BLaER1 treated with 17β-estradiol and CSF1 and Interleukin-3, amounts not matched to agents 10 nM and 100 nM (cell line): ENCODE data around the gene MESD.

Source experiments
- H3K27ac ChIP-seq, 11 experiments: shearing (Covaris generic); formaldehyde crosslinking; 2 replicates each; pipeline ENCODE4 v1.8.1; 2022
- H3K27me3 ChIP-seq, 11 experiments: shearing (Covaris generic); formaldehyde crosslinking; 2 replicates each; pipeline ENCODE4 v1.8.1; 2022
- H3K36me3 ChIP-seq, 11 experiments: shearing (Covaris generic); formaldehyde crosslinking; 2 replicates each; pipeline ENCODE4 v1.8.1; 2022
- H3K4me1 ChIP-seq, 10 experiments: shearing (Covaris generic); formaldehyde crosslinking; 2 replicates each; pipeline ENCODE4 v1.8.1; 2022
- H3K4me2 ChIP-seq, 11 experiments: shearing (Covaris generic); formaldehyde crosslinking; 2 replicates each; pipeline ENCODE4 v1.8.1; 2022
- H3K4me3 ChIP-seq, 10 experiments: shearing (Covaris generic); formaldehyde crosslinking; 2 replicates each; pipeline ENCODE4 v1.8.1; 2022
- H3K9ac ChIP-seq, 11 experiments: shearing (Covaris generic); formaldehyde crosslinking; 2 replicates each; pipeline ENCODE4 v1.8.1; 2022
- H3K9me3 ChIP-seq, 11 experiments: shearing (Covaris generic); formaldehyde crosslinking; replicated peaks in 1 of 11; 2 replicates each; pipeline ENCODE4 v1.8.1; 2022
- H4K20me1 ChIP-seq, 11 experiments: shearing (Covaris generic); formaldehyde crosslinking; 2 replicates each; pipeline ENCODE4 v1.8.1; 2022
- Cebpa-rat ChIP-seq, 11 experiments: shearing (Covaris generic); IDR thresholded peaks; 2 replicates each; pipeline ENCODE4 v1.8.1; 2022

The MESD gene

DNA sequence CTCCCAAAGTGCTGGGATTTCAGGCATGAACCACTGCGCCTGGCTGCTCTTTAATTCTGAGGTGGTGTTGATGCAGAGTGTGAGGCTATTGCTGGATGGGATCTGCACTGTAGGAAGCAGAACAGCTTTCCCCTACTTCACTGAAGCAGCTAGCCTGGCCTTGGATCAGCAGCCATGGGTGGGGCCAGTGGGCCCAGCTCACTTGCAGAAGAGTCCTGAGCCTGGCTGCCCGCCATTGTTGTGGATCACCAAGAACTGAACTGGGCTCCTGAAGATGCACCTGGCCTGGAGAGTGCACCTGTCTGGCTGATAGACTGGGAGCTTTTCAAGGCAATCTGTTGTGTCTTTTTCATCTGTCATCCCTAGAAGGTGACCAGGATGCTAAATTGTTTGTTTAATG lies 23.0 kb upstream of the MESD start:
- no peak overlapping the region for H3K27ac ChIP-seq
- no peak overlapping the region; a peak in 1 of 22 replicates for H3K4me2 ChIP-seq
- H4K20me1 ChIP-seq = peaks cover 9 to 64% (median 20%) of the 10 kb centered on the region in 11 experiments; a peak in 20 of 22 replicates
- H3K9ac ChIP-seq = no peak overlapping the region
- H3K9me3 ChIP-seq = no peaks in the 10 kb centered on the region
- no peak overlapping the region for H3K4me3 ChIP-seq
- TF ChIP-seq Cebpa-rat (IDR thresholded peaks at IDR 0.05) = no peak
- H3K36me3 ChIP-seq = peaks cover 0 to 33% (median 5%) of the 10 kb centered on the region in 11 experiments; a peak in 9 of 22 replicates
- peaks cover 6 to 68% (median 18%) of the 10 kb centered on the region in 10 experiments; a peak in 19 of 20 replicates for H3K4me1 ChIP-seq
- H3K27me3 ChIP-seq = no peaks in the 10 kb centered on the region

- TF ChIP-seq Cebpa-rat (IDR thresholded peaks at IDR 0.05) = no peak
- H3K4me2 ChIP-seq = no peak overlapping the region
- H3K27ac ChIP-seq = no peak overlapping the region
- H3K4me1 ChIP-seq = peaks cover 9 to 77% (median 20%) of the 10 kb centered on the region in 10 experiments; a peak in 19 of 20 replicates
- no peak overlapping the region for H3K4me3 ChIP-seq
- no peaks in the 10 kb centered on the region for H3K27me3 ChIP-seq
- H3K9me3 ChIP-seq = no peaks in the 10 kb centered on the region
- H3K9ac ChIP-seq = no peak overlapping the region
- H4K20me1 ChIP-seq = peaks cover 14 to 74% (median 30%) of the 10 kb centered on the region in 11 experiments; a peak in 20 of 22 replicates
- peaks cover 0 to 41% (median 5%) of the 10 kb centered on the region in 11 experiments; a peak in 9 of 22 replicates for H3K36me3 ChIP-seq
These were observed 22.0 kb upstream of the MESD start for GRCh38 chr15:81011593-81011992.

- H3K4me3 ChIP-seq = no peak overlapping the region
- no peak for TF ChIP-seq Cebpa-rat (IDR thresholded peaks at IDR 0.05)
- H3K36me3 ChIP-seq = peaks cover 3 to 52% (median 13%) of the 10 kb centered on the region in 11 experiments; a peak in 15 of 22 replicates
- peaks cover 14 to 89% (median 45%) of the 10 kb centered on the region in 11 experiments; a peak in 21 of 22 replicates for H4K20me1 ChIP-seq
- H3K4me1 ChIP-seq = peaks cover 9 to 80% (median 30%) of the 10 kb centered on the region in 10 experiments
- no peaks in the 10 kb centered on the region for H3K27me3 ChIP-seq
- no peak overlapping the region for H3K9ac ChIP-seq
- H3K27ac ChIP-seq = no peak overlapping the region
- peak overlapping the region in 2 of 11 experiments; percentile 55 to 99; a peak in 2 of 22 replicates for H3K4me2 ChIP-seq
- H3K9me3 ChIP-seq = no peaks in the 10 kb centered on the region
These were observed 20.5 kb upstream of the MESD start for GRCh38 chr15:81010086-81010485.

DNA sequence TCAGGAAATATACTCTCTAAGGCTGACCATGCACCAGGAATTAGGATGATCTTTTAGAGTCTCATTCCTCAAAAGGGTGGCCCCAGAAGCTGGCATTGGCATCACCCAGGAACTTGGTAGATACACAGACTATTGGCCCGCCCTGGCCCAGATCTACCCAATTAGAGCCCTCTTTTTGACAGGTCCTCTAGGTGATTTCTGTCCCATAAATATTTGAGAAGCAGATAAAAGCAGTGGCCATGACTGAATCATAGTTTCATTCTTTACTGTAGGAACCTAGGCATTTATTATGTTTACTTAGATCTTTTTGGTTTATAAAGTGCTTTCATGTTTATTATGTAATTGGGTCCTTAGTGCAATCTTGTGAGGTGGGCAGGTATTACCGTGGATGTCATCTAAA lies 18.7 kb upstream of the MESD start:
- H3K4me1 ChIP-seq = peaks cover 14 to 95% (median 37%) of the 10 kb centered on the region in 10 experiments
- H3K36me3 ChIP-seq = peaks cover 15 to 69% (median 30%) of the 10 kb centered on the region in 11 experiments; a peak in 20 of 22 replicates
- H4K20me1 ChIP-seq = peaks cover 28 to 94% (median 62%) of the 10 kb centered on the region in 11 experiments; a peak in 21 of 22 replicates
- H3K9me3 ChIP-seq = no peaks in the 10 kb centered on the region
- no peak overlapping the region for H3K9ac ChIP-seq
- H3K27me3 ChIP-seq = no peaks in the 10 kb centered on the region
- no peak for TF ChIP-seq Cebpa-rat (IDR thresholded peaks at IDR 0.05)
- no peak overlapping the region for H3K27ac ChIP-seq
- H3K4me2 ChIP-seq = peak overlapping the region in 3 of 11 experiments; percentile 14 to 99 (median 55); a peak in 5 of 22 replicates
- no peak overlapping the region for H3K4me3 ChIP-seq

GRCh38 chr15:81007428-81008064 lies 17.9 kb upstream of the MESD start:
- Histone ChIP-seq H3K36me3 (peaks cover 23 to 77% (median 37%) of the 10 kb centered on the region in 11 experiments; a peak in 21 of 22 replicates), H3K4me2 (peak overlapping the region in 3 of 11 experiments; percentile 24 to 99 (median 55); a peak in 6 of 22 replicates), H3K27ac (no peak overlapping the region), H3K9ac (peak overlapping the region in 1 of 11 experiments; percentile 48; a peak in 2 of 22 replicates), H4K20me1 (peaks cover 36 to 94% (median 70%) of the 10 kb centered on the region in 11 experiments; a peak in 21 of 22 replicates), H3K4me1 (peaks cover 21 to 99% (median 45%) of the 10 kb centered on the region in 10 experiments), H3K27me3 (no peaks in the 10 kb centered on the region), H3K4me3 (no peak overlapping the region), H3K9me3 (no peaks in the 10 kb centered on the region)
- no peak for TF ChIP-seq Cebpa-rat (IDR thresholded peaks at IDR 0.05)

- Histone ChIP-seq H3K27me3 (no peaks in the 10 kb centered on the region), H3K9me3 (no peaks in the 10 kb centered on the region), H3K9ac (peak overlapping the region in 1 of 11 experiments; percentile 96; a peak in 1 of 22 replicates), H3K4me2 (peak overlapping the region in 5 of 11 experiments; percentile 11 to 99 (median 98); a peak in 7 of 22 replicates), H3K27ac (no peak overlapping the region), H4K20me1 (peaks cover 43 to 91% (median 74%) of the 10 kb centered on the region in 11 experiments; a peak in 21 of 22 replicates), H3K4me3 (no peak overlapping the region), H3K36me3 (peaks cover 25 to 82% (median 40%) of the 10 kb centered on the region in 11 experiments; a peak in 21 of 22 replicates), H3K4me1 (peaks cover 25 to 88% (median 48%) of the 10 kb centered on the region in 10 experiments)
- no peak for TF ChIP-seq Cebpa-rat (IDR thresholded peaks at IDR 0.05)
These were observed 16.5 kb upstream of the MESD start for GRCh38 chr15:81006124-81006523.

DNA sequence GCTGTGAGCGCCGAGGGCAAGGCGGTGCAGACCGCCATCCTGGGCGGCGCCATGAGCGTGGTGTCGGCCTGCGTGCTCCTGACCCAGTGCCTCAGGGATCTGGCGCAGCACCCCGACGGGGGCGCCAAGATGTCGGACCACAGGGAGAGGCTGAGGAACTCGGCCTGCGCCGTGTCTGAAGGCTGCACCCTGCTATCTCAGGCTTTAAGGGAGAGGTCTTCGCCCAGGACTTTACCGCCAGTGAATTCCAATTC lies 13.4 kb upstream of the MESD start:
- H3K27me3 ChIP-seq = no peaks in the 10 kb centered on the region
- no peaks in the 10 kb centered on the region for H3K9me3 ChIP-seq
- H3K9ac ChIP-seq = peak overlapping the region; percentile 95 to 100 (median 99); a peak in 21 of 22 replicates
- TF ChIP-seq Cebpa-rat (IDR thresholded peaks at IDR 0.05) = no peak
- peaks cover 38 to 66% (median 63%) of the 10 kb centered on the region in 11 experiments; a peak in 21 of 22 replicates for H4K20me1 ChIP-seq
- H3K4me1 ChIP-seq = peaks cover 45 to 77% (median 61%) of the 10 kb centered on the region in 10 experiments
- H3K4me2 ChIP-seq = peak overlapping the region; percentile 91 to 99 (median 98)
- H3K36me3 ChIP-seq = peaks cover 25 to 54% (median 36%) of the 10 kb centered on the region in 11 experiments; a peak in 21 of 22 replicates
- H3K4me3 ChIP-seq = peak overlapping the region; percentile 81 to 99 (median 96)
- H3K27ac ChIP-seq = peak overlapping the region in 6 of 11 experiments; percentile 96 to 100 (median 98); a peak in 9 of 22 replicates

DNA sequence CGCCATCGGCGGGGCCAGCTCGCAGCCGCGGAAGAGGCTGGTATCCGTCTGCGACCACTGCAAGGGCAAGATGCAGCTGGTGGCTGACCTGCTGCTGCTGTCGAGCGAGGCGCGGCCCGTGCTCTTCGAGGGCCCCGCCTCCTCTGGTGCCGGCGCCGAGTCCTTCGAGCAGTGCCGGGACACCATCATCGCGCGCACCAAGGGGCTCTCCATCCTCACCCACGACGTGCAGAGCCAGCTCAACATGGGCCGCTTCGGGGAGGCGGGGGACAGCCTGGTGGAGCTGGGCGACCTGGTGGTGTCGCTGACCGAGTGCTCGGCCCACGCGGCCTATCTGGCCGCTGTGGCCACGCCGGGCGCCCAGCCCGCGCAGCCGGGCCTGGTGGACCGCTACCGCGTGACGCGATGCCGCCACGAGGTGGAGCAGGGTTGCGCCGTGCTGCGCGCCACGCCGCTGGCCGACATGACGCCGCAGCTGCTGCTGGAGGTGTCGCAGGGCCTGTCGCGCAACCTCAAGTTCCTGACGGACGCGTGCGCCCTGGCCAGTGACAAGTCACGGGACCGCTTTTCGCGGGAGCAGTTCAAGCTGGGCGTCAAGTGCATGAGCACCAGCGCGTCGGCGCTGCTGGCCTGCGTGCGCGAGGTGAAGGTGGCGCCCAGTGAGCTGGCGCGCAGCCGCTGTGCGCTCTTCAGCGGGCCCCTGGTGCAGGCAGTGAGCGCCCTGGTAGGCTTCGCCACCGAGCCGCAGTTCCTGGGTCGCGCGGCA lies 12.9 kb upstream of the MESD start:
- Histone ChIP-seq H3K9ac (peak overlapping the region; percentile 95 to 100 (median 99)), H3K4me1 (peaks cover 43 to 76% (median 61%) of the 10 kb centered on the region in 10 experiments), H3K4me2 (peak overlapping the region; percentile 91 to 99 (median 98)), H4K20me1 (peaks cover 33 to 60% (median 58%) of the 10 kb centered on the region in 11 experiments; a peak in 21 of 22 replicates), H3K9me3 (no peaks in the 10 kb centered on the region), H3K27ac (peak overlapping the region; percentile 94 to 100 (median 99)), H3K27me3 (no peaks in the 10 kb centered on the region), H3K36me3 (peaks cover 25 to 49% (median 36%) of the 10 kb centered on the region in 11 experiments; a peak in 21 of 22 replicates), H3K4me3 (peak overlapping the region; percentile 81 to 99 (median 96))
- no peak for TF ChIP-seq Cebpa-rat (IDR thresholded peaks at IDR 0.05)
